ENCODE results near the gene MFAP3.

DNA sequence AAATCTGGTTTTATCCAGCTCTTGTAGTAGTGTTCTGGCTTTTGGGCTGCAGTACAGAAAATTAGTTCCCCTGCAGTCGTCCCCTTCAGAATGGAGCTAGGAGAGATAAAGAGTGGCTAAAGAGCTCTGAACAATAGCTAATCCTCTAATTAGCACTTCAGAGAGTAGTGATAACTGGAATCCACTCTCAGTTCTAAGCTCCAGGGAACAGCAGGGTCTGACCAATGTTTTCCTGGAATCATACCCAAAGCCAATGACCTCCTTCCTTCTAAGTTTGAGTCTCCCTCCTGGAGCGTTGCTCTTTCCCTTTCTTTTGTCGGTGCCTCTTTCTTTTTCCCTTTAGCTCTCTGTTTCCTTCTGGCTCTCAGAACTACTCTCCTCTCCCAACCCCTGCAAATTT is 47.4 kb downstream of the MFAP3 start:
- TF ChIP-seq, protein P1, sequence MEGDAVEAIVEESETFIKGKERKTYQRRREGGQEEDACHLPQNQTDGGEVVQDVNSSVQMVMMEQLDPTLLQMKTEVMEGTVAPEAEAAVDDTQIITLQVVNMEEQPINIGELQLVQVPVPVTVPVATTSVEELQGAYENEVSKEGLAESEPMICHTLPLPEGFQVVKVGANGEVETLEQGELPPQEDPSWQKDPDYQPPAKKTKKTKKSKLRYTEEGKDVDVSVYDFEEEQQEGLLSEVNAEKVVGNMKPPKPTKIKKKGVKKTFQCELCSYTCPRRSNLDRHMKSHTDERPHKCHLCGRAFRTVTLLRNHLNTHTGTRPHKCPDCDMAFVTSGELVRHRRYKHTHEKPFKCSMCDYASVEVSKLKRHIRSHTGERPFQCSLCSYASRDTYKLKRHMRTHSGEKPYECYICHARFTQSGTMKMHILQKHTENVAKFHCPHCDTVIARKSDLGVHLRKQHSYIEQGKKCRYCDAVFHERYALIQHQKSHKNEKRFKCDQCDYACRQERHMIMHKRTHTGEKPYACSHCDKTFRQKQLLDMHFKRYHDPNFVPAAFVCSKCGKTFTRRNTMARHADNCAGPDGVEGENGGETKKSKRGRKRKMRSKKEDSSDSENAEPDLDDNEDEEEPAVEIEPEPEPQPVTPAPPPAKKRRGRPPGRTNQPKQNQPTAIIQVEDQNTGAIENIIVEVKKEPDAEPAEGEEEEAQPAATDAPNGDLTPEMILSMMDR (IDR thresholded peaks at IDR 0.05): no peak
- no peak for TF ChIP-seq POLR2A (IDR thresholded peaks at IDR 0.05)

Data from lower leg skin (tissue), 3 donors.